Astrocyte (in vitro differentiated cells and primary cell): Measurements from ENCODE around the gene RAB27B. TPM values are rescaled to one million over a fixed set of nuclear protein-coding genes. Genes with fewer than 3 reads are reported as not detected.
A peak's percentile ranks its signal among the peaks of the same experiment; 100 is the strongest.

Source experiments
- DNase-seq: peaks from one replicate; pipeline ENCODE4 v3.0.0-alpha.2; 2010; ENCODE audit warnings: low read depth
- FAIRE-seq: peaks from 2 replicates; lab custom pipeline; 2011; peaks lifted over from hg19 to GRCh38; lab: Jason Lieb, UNC
- H2AFZ ChIP-seq: 2 replicates; pipeline ENCODE4 v1.6.0; 2012; ENCODE audit warnings: low read depth, low read length, inconsistent platforms
- H3K27ac ChIP-seq: 2 replicates; pipeline ENCODE4 v1.5.1; 2011; ENCODE audit warnings: low read depth, low read length, inconsistent platforms
- H3K27me3 ChIP-seq: 2 replicates; pipeline ENCODE4 v1.6.0; 2011; ENCODE audit warnings: low read length, inconsistent platforms; ENCODE audit not compliant: insufficient read depth
- H3K36me3 ChIP-seq: 2 replicates; pipeline ENCODE4 v1.5.1; 2011; ENCODE audit warnings: low read length, inconsistent platforms; ENCODE audit not compliant: insufficient read depth
- H3K4me1 ChIP-seq: 2 replicates; pipeline ENCODE4 v1.5.1; 2011; ENCODE audit warnings: low read length, inconsistent platforms; ENCODE audit not compliant: insufficient read depth
- H3K4me2 ChIP-seq: 2 replicates; pipeline ENCODE4 v1.6.0; 2012; ENCODE audit warnings: low read length, inconsistent platforms
- H3K4me3 ChIP-seq: 2 replicates; pipeline ENCODE4 v1.5.1; 2011; ENCODE audit warnings: low read depth, mild to moderate bottlenecking, low read length, inconsistent platforms; ENCODE audit not compliant: insufficient read depth
- H3K79me2 ChIP-seq: 2 replicates; pipeline ENCODE4 v1.6.0; 2012; ENCODE audit warnings: mild to moderate bottlenecking, low read length, inconsistent platforms; ENCODE audit not compliant: insufficient read depth
- H3K9ac ChIP-seq: 2 replicates; pipeline ENCODE4 v1.6.0; 2012; ENCODE audit warnings: mild to moderate bottlenecking, low read length, inconsistent platforms
- H3K9me3 ChIP-seq: 2 replicates; pipeline ENCODE4 v1.5.1; 2012; ENCODE audit warnings: low read depth, mild to moderate bottlenecking, low read length, inconsistent platforms; ENCODE audit not compliant: insufficient read depth
- H4K20me1 ChIP-seq: 2 replicates; pipeline ENCODE4 v1.6.0; 2012; ENCODE audit warnings: low read length, inconsistent platforms; ENCODE audit not compliant: insufficient read depth
- H3K27ac Mint-ChIP-seq: one replicate; pipeline ENCODE4 v1.8.0; 2021; ENCODE audit warnings: mild to moderate bottlenecking, mixed read lengths; ENCODE audit not compliant: unreplicated experiment
- H3K27me3 Mint-ChIP-seq: one replicate; pipeline ENCODE4 v1.8.0; 2021; ENCODE audit warnings: low read depth, mixed read lengths; ENCODE audit not compliant: unreplicated experiment
- H3K36me3 Mint-ChIP-seq: one replicate; pipeline ENCODE4 v1.8.0; 2021; ENCODE audit warnings: low read depth, mixed read lengths; ENCODE audit not compliant: unreplicated experiment
- H3K4me1 Mint-ChIP-seq: one replicate; pipeline ENCODE4 v1.8.0; 2021; ENCODE audit warnings: low read depth, mixed read lengths; ENCODE audit not compliant: unreplicated experiment
- H3K4me3 Mint-ChIP-seq: one replicate; pipeline ENCODE4 v1.8.0; 2021; ENCODE audit warnings: mild to moderate bottlenecking, moderate library complexity, mixed read lengths; ENCODE audit not compliant: unreplicated experiment
- H3K9me3 Mint-ChIP-seq: one replicate; pipeline ENCODE4 v1.8.0; 2021; ENCODE audit warnings: mild to moderate bottlenecking, mixed read lengths; ENCODE audit not compliant: unreplicated experiment
- EZH2 ChIP-seq: IDR thresholded peaks from 2 replicates; pipeline ENCODE4 v1.6.1; 2012; ENCODE audit warnings: mild to moderate bottlenecking, low read length, inconsistent platforms; ENCODE audit not compliant: insufficient read depth
- total RNA-seq: library from RNA; stranded (reverse); gene quantifications from 2 replicates; pipeline ENCODE4 v1.2.1, GENCODE V29; 2021
- TF ChIP-seq, protein P1 (sequence below): IDR thresholded peaks from 2 replicates; pipeline ENCODE4 v1.5.1; 2011; ENCODE audit warnings: low read depth, mild to moderate bottlenecking, inconsistent platforms, low read length, moderate library complexity; ENCODE audit not compliant: insufficient read depth

RAB27B gene
- total RNA-seq, 1 donor from 2014 or later = 0.91 TPM

DNA sequence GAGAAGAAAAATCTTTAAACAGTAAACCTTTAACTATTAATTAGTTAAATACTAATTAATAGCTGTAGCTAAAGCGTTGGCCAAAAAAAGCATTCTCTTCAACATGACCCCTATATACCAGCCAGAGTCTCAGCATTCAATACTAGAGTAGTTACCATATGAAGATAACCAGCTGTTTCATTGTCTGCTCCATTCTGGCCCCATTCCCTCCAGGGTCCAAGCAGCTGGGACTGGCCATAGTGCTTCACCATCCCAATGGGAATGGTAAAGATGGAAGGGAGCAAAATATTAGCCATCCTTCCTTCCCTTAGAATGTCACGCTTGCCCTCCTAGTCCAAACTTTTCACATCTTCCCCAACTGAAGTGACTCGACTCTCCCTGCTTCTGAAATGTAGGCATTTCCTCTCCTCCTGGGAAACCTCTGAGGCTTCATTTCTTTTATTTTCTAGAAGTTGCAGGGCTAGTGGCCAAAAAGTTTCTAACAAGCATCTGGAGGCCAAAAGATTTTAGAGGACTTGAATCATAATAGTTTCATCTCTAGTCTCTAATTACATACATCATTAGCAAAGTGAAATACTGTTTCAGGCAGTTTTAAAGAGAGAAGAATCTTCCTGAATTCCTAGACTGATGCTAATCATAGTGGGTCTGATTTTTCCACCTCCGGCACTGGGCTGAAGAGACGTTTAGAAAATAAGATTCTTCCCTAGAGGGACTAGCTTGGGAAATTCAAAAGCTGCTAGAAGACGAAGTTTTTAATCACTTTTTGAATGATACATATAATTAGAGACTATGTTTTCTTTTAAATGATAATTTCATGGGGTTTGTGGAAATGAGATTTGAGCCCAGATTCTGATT lies 78.3 kb downstream of the RAB27B start:
- Mint-ChIP-seq H3K36me3 (peaks cover 1% of the 10 kb centered on the region), H3K4me1 (peaks cover 3% of the 10 kb centered on the region), H3K27me3 (no peaks in the 10 kb centered on the region), H3K4me3 (no peak overlapping the region), H3K27ac (no peak overlapping the region), H3K9me3 (no peaks in the 10 kb centered on the region)
- Histone ChIP-seq H3K4me1 (no peaks in the 10 kb centered on the region), H3K27me3 (no peaks in the 10 kb centered on the region), H3K36me3 (no peaks in the 10 kb centered on the region), H3K9ac (no peak overlapping the region), H3K4me3 (no peak overlapping the region), H3K79me2 (no peaks in the 10 kb centered on the region), H3K4me2 (no peak overlapping the region), H3K27ac (no peak overlapping the region), H3K9me3 (no peaks in the 10 kb centered on the region), H4K20me1 (no peaks in the 10 kb centered on the region), H2AFZ (no peak overlapping the region)
- no peak for FAIRE-seq
- TF ChIP-seq EZH2 = no peak
- TF ChIP-seq, protein P1, sequence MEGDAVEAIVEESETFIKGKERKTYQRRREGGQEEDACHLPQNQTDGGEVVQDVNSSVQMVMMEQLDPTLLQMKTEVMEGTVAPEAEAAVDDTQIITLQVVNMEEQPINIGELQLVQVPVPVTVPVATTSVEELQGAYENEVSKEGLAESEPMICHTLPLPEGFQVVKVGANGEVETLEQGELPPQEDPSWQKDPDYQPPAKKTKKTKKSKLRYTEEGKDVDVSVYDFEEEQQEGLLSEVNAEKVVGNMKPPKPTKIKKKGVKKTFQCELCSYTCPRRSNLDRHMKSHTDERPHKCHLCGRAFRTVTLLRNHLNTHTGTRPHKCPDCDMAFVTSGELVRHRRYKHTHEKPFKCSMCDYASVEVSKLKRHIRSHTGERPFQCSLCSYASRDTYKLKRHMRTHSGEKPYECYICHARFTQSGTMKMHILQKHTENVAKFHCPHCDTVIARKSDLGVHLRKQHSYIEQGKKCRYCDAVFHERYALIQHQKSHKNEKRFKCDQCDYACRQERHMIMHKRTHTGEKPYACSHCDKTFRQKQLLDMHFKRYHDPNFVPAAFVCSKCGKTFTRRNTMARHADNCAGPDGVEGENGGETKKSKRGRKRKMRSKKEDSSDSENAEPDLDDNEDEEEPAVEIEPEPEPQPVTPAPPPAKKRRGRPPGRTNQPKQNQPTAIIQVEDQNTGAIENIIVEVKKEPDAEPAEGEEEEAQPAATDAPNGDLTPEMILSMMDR = no peak
- DNase-seq = peak; percentile 53

- TF ChIP-seq, protein P1 = no peak
- Histone ChIP-seq H3K4me2 (no peak overlapping the region), H3K36me3 (no peaks in the 10 kb centered on the region), H4K20me1 (no peaks in the 10 kb centered on the region), H3K9me3 (no peaks in the 10 kb centered on the region), H3K27ac (no peak overlapping the region), H3K4me1 (no peaks in the 10 kb centered on the region), H2AFZ (no peak overlapping the region), H3K4me3 (no peak overlapping the region), H3K79me2 (no peaks in the 10 kb centered on the region), H3K9ac (no peak overlapping the region), H3K27me3 (no peaks in the 10 kb centered on the region)
- H3K27ac Mint-ChIP-seq = no peak overlapping the region
- peaks cover 1% of the 10 kb centered on the region for H3K36me3 Mint-ChIP-seq
- H3K4me1 Mint-ChIP-seq = peaks cover 3% of the 10 kb centered on the region
- H3K27me3 Mint-ChIP-seq = no peaks in the 10 kb centered on the region
- DNase-seq = no peak
- no peak for FAIRE-seq
- H3K4me3 Mint-ChIP-seq = no peak overlapping the region
- H3K9me3 Mint-ChIP-seq = no peaks in the 10 kb centered on the region
Observed at GRCh38 chr18:54909538-54909937, 81.3 kb downstream of the RAB27B start.
